ENCODE measurements around the gene LAMC2. TPM values are rescaled to one million over a fixed set of nuclear protein-coding genes. Genes with fewer than 3 reads are reported as not detected.

LAMC2 gene
- total RNA-seq, 2 experiments from 2014 or later: not detected

- Mint-ChIP-seq H3K9me3 (no peaks in the 10 kb centered on the region), H3K36me3 (ENCODE audit: low read depth) (no peaks in the 10 kb centered on the region), H3K27ac (no peak overlapping the region), H3K4me1 (ENCODE audit: low read depth) (no peaks in the 10 kb centered on the region), H3K27me3 (peaks cover 8% of the 10 kb centered on the region), H3K4me3 (no peak overlapping the region)
- DNase-seq (no peak), ATAC-seq (no peak)
- TF ChIP-seq CTCF (IDR thresholded peaks at IDR 0.05): no peak
- ChIA-PET POLR2A (no interaction called here), CTCF (interaction anchor here (0.9 to 2.2 kb wide), 5 partner anchors 13 to 404 kb away, joined by 4 to 7 read pairs (median 6); no protein-coding TSS in a partner anchor)
- intact Hi-C loops (cut with micrococcal nuclease): loop anchor here (5.0 to 10.0 kb wide), 2 partner anchors 341 to 404 kb away; no protein-coding TSS in a partner anchor
These were observed 95.0 kb downstream of the LAMC2 start for GRCh38 chr1:183281039-183281438.

DNA sequence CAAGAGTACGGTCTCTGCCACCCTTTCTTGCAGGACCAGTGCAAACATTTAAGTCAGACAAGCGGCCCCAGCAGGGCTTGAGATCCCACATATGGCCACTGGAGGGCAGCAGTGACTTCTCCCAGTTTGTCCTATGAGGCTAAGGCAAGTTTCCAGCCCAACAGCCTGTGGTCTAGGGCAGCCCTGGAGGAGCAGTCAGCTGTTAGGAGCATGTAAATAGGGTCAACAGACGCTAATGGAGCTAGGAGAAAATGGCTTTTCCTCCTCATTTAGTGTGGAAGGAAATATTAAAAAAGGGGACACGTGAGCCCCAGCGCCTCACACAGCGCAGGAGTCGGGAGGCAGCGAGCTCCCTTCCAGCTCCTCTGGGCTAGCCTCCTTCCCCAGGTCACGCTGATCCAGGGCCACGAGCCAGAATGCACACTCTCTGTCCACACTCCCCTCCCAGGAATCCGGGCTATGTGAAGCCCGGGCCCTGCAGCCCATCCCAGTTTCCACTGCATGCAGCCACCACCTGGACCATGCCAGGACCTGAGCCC is 95.6 kb downstream of the LAMC2 start:
- CTCF ChIA-PET: interaction anchor here (0.7 to 2.6 kb wide), 14 partner anchors 9 to 403 kb away, joined by 3 to 8 read pairs (median 4); no protein-coding TSS in a partner anchor
- H3K27ac Mint-ChIP-seq: no peak overlapping the region
- peaks cover 8% of the 10 kb centered on the region for H3K27me3 Mint-ChIP-seq
- POLR2A ChIA-PET: interaction anchor here (0.9 kb wide), 1 partner anchor 56 kb away, joined by 3 read pairs; no protein-coding TSS in a partner anchor
- intact Hi-C loops (cut with micrococcal nuclease): loop anchor here (5.0 to 10.0 kb wide), 2 partner anchors 341 to 403 kb away; no protein-coding TSS in a partner anchor
- ATAC-seq: peak; percentile 89
- DNase-seq: peak; percentile 87
- peak; percentile 88 for TF ChIP-seq CTCF (IDR thresholded peaks at IDR 0.05)
- H3K4me3 Mint-ChIP-seq: no peak overlapping the region
- no peaks in the 10 kb centered on the region for H3K36me3 Mint-ChIP-seq (ENCODE audit: low read depth)
- no peaks in the 10 kb centered on the region for H3K4me1 Mint-ChIP-seq (ENCODE audit: low read depth)
- H3K9me3 Mint-ChIP-seq: no peaks in the 10 kb centered on the region

- intact Hi-C loops (cut with micrococcal nuclease): loop anchor here (5.0 to 10.0 kb wide), 2 partner anchors 340 to 403 kb away; no protein-coding TSS in a partner anchor
- H3K9me3 Mint-ChIP-seq: no peaks in the 10 kb centered on the region
- DNase-seq (no peak), ATAC-seq (no peak)
- H3K4me1 Mint-ChIP-seq (ENCODE audit: low read depth): no peaks in the 10 kb centered on the region
- TF ChIP-seq CTCF (IDR thresholded peaks at IDR 0.05): no peak
- peaks cover 8% of the 10 kb centered on the region for H3K27me3 Mint-ChIP-seq
- no peaks in the 10 kb centered on the region for H3K36me3 Mint-ChIP-seq (ENCODE audit: low read depth)
- no peak overlapping the region for H3K27ac Mint-ChIP-seq
- no peak overlapping the region for H3K4me3 Mint-ChIP-seq
- POLR2A ChIA-PET: interaction anchor here (0.9 kb wide), 1 partner anchor 57 kb away, joined by 3 read pairs; no protein-coding TSS in a partner anchor
- CTCF ChIA-PET: interaction anchor here (0.7 to 2.6 kb wide), 14 partner anchors 8 to 403 kb away, joined by 3 to 8 read pairs (median 4); no protein-coding TSS in a partner anchor
These were observed 96.2 kb downstream of the LAMC2 start for GRCh38 chr1:183282101-183282855.

DNA sequence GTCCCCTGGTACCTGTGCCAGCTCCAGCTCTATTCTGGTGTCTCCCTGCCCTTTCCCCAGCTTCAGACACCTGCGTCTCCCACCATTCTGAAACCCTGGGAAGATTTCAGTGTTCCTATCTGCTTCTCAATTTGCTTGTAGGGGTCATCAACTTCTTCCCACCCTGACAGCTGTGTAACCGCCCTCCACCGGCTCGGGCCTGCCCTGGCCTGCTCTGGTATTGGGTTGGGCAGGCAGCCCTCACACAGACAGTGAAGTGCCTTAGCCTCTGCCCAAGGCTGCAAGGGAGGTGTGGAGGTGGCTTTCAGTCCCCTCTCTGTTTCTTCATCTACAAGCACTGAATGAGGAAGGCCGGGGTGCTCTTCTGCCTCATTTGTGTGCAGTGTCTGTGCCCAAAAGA is 97.2 kb downstream of the LAMC2 start:
- intact Hi-C loops (cut with micrococcal nuclease): loop anchor here (5.0 to 10.0 kb wide), 2 partner anchors 339 to 402 kb away; no protein-coding TSS in a partner anchor
- Mint-ChIP-seq H3K9me3 (no peaks in the 10 kb centered on the region), H3K27me3 (peaks cover 8% of the 10 kb centered on the region), H3K27ac (no peak overlapping the region), H3K36me3 (ENCODE audit: low read depth) (no peaks in the 10 kb centered on the region), H3K4me1 (ENCODE audit: low read depth) (no peaks in the 10 kb centered on the region), H3K4me3 (no peak overlapping the region)
- TF ChIP-seq CTCF (IDR thresholded peaks at IDR 0.05): no peak
- ATAC-seq (no peak), DNase-seq (no peak)
- ChIA-PET POLR2A (no interaction called here), CTCF (interaction anchor here (2.6 kb wide), 1 partner anchor 343 kb away, joined by 8 read pairs; no protein-coding TSS in a partner anchor)
